NCI-H1105 (cell line): Measurements from ENCODE around the gene TANGO2.
"Not testable (repeated sequence)": the region's sequence is repeated elsewhere in the genome, so short reads cannot be mapped to it uniquely, and the experiment has no call there.

ENCODE experiments used
- DNase-seq: peaks from one replicate; lab custom pipeline; 2025; lab: John Stamatoyannopoulos, UW

Gene TANGO2

DNA sequence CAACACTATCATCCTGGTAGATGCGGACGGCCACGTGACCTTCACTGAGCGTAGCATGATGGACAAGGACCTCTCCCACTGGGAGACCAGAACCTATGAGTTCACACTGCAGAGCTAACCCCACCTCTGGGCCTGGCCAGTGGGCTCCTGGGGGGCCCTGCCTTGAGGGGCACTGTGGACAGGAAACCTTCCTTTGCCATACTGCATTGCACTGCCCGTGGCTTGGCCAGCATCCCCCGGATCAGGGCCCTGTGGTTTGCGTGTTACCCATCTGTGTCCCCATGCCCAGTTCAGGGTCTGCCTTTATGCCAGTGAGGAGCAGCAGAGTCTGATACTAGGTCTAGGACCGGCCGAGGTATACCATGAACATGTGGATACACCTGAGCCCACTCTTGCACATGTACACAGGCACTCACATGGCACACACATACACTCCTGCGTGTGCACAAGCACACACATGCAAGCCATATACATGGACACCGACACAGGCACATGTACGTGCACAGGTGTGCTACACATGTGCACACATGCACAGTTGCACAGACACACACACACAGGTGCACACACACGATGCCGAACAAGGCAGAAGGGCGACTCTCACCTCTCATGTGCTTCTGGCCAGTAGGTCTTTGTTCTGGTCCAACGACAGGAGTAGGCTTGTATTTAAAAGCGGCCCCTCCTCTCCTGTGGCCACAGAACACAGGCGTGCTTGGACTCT lies 43.8 kb downstream of the TANGO2 start:
- DNase-seq = no peak

DNA sequence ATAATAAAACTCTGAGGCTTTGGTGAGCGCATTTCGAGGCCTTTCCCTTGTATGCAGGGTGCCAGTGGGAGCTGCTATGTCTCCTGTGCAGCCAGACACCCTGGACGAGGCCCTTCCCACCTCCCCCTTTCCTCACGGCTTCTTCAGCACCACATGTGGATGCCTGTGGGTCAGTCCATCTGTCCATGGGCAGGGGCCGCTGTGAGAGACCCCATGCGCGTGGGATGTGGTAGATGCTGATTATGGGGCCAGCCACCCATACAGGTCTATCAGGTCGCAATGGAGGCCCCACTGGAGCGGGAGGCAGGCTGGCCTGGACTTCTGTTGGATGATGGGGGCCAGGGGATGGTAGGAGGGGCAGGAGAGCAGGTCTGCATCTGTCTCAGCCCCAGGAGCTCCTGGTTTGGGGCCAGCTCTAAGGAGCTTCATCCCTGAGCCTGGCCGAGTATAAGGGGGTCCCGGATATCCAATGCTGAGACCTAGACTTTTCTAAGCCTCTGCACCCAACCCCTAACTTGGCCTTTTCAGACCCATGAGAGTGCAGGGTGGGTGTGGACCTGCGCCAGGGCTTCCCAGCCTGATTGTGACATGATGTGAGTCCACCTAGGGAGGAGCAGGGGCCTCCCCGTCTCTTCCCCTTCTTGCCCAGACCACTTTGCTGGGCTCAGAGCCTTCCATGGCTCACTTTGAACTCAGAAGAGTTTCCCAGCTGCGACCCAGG lies 45.1 kb downstream of the TANGO2 start:
- no peak for DNase-seq

DNA sequence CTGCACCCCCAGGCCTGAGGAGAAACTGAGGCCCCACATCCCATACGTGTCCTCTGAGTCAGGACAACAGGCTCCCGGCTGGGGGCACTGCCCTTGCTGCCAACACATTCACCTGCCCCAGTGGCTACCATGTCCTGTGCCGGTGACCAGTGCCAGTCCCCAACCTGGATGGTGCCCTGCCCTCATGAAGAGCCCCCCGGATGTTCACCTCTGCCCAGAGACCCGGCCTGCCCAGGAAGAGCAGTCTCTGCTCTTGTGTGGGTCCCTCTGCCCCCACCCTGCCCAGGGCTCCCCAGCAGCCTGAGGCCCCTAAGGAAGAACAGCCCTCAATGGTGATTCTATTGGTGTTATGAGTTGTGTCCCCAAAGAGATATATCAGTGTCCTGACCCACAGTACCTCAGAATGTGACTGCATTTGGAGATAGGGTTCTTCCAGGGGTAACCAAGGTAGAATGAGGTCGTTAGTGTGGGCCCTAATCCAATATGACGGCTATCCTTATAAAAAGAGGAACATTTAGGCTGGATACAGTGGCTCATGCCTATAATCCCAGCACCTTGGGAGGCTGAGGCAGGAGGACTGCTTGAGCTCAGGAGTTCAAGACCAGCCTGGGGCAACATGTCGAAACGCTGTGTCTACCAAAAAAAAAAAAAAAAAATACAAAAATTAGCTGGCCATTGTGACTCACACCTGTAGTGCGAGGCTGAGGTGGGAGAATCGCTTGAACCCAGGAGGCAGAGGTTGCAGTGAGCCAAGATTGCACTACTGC lies 45.9 kb downstream of the TANGO2 start:
- DNase-seq = no peak

DNA sequence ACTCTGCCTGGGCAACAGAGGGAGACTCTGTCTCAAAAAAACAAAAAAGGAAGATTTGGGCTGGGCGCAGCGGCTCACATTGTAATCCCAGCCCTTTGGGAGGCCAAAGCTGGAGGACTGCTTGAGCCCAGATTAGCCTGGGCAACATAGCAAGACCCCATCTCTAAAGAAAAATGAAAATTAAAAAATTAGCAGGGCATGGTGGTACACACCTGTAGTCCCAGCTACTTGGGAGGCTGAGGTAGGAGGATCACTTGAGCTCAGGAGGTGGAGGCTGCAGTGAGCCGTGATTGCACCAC lies 46.4 kb downstream of the TANGO2 start:
- DNase-seq = not testable (repeated sequence)

DNA sequence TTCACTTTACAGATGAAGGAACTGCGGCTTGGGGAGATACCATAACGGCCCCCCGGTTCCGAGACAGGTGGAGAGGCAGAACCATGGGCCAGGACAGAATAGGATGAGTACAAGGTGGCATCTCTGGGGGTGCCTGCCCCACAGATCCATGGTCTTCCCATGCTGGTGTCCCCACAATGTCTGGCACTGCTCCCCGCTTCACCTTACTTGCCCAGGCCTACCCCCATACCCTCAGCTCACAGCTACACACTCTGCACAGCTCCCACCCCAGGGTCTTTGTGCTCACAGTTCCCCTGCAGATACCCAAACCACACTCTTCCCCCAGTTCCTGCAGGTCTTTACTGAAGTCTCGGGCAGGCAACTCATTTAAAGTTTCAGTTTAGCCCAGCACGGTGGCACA lies 47.7 kb downstream of the TANGO2 start:
- no peak for DNase-seq

DNA sequence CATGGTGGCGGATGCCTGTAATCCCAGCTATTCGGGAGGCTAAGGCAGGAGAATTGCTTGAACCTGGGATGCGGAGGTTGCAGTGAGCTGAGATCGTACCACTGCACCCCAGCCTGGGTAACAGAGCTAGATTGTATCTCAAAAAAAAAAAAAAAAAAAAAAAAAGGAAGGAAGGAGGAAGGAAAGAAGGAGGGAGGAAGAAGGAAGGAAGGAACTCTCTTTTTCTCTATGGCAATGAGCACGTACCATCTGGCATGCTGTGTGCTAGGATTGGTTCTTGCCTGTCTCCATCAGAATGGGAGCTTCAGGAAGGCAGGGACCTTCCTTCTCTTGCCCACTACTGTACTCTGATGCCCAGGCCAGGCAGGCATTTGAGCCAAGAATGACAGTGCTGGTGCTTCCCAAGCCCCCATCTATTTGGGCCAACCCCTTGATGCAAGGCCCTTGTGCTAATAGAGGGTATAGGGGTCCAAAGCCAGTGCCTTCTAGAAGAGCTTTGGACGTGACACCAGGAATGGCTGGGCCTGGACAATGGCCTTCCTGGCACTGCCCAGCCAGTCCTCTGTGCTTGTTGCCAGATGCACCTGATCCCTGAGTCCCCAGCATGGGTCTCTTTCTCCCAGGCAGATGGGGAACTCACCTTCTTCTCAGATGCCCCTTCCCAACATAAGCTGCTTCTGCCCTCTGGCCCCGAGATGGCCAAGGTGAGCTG lies 48.6 kb downstream of the TANGO2 start:
- no peak for DNase-seq

DNA sequence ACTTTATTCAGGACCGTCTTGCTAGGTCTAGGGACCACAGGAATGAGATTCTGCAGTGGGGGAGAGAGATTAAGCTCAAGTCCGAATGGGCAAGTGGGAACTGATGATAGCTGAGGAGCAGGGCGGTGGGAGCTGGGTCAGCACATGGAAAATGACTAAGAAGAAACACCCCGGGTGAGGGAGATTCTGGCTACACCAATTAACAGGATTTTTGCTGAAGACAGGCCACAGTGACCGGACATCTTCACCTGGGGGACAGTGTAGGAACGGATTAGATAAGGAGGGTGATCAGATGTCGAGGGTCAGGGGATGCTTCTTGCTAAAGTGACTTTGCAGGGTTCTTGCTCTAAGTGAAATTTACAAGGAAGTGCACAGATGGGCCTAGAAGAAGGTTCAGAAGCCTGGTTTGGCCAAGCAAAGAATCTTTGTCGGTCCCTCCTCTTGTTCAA lies 50.6 kb downstream of the TANGO2 start:
- DNase-seq = no peak

DNA sequence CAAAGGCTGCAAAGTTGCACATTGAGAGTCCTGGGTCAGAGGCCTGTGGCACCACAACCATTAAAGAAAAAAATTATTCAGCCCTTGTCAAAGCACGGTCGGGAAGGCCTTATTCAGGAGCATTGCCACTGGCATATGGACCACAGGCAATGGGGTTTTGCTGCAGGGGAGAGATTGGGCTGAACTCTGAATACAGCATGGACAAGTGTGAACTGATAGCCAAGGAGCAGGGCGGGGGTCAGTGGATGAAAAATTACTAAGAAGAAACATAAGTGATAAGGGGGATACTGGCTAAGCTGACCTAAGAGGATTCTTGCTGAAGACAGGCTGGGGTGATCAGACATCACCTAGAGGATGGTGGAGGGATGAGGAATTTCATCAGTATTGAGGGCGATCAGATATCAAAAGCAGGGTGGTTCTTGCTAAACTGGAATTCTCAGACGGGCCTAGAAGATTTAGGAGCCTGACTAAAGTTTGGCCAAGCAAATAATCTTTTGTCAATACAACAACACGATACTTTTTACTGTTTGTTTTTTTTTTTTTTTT lies 55.8 kb downstream of the TANGO2 start:
- no peak for DNase-seq

DNA sequence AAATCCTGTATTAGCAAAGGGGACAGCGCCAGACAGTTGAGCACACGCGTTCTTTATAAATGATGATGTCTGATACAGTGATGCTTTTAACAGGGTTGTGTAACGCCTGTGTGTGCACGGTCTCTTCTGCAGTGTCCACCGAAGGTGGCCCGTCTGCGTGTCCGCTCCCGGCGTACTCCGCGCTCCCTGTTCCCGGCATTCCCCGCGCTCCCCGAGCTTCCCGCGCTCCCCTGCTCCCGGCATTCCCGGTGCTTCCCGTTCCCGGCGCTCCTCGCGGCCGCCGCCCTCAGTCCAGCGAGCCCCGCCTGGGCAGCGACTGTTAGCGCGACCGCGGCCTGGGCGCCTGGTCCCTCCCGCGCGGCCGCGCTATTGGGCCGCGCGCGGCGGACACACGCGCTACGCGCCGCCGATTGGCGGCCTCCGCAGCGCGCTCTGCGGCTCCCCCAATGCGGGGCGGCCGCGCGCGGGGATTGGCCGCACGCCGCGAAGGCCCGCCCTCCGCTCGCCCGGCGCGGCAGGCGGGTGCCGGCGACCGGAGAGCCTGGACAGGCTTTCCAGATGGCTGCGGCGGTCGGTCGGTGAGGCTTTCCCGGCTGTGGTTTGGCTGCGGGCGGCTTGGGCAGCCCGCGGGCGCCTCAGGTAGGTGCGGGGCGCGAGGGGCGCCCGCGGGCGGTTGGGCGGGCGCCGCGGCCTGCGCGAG lies 59.0 kb downstream of the TANGO2 start, which contains the start of gene DGCR8:
TSS of gene DGCR8 (plus strand) at position 497 of the 700 bp plus-strand sequence. CDS start 5,723 bp downstream, outside the sequence.
- peak; percentile 93 for DNase-seq

DNA sequence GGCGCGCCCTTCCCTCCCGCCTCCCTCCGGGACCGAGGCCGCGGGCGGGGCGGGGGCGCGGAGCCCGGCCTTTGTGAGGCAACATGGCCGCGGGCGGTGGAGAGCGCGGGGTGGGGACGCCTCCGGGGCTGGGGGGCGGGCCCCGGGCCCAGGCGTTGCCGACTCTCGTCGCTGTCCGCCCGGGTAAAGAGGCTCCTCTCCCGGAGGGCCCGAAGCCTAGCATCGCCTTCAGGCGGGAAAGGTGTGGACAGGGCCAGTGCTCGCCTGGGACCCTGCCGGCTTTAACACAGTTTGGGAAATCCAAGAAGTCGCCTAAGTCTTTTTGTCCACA lies 59.5 kb downstream of the TANGO2 start:
- DNase-seq = peak; percentile 30

DNA sequence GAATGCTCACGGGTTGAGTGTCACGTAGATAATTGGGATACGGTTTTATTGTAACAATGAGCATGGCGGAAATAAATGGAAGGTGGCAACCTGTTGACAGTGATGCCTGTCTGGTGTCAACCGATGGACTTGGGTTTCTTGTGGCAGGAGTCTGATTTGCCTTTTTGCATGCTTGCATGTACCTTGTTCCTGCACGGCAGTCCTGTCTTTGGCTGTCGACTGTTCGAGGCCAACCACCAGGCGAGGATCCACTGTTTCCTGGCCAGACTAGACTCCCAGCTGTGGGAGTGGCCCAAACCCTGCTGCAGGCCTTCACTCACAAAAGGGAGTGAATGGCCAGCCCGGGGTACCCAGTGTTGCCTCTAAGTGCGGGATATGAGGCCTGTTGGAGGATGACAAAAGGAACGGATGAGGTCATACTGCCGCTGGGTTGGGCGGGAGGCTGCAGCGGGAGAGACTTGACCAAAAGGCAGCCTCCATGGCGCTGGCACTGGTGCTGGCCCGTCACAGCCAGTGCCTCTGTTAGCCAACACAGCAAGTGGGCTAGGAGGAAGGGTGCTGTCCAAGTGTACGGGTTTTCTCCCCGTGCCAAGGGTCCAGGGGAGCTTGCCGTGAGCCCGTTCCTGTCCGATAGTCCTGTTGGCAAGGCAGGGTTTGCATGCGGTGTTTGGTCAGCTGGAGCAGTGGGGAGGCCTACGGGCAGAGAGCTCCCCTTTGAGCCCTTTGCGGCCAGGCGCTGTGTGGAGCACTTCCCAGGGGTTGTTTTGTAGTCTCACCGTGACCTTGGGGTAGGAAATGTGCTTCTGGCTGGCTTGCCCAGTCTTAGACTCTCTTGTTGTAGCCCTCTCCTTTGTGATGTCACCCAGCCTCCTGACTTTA lies 60.1 kb downstream of the TANGO2 start:
- DNase-seq = no peak

DNA sequence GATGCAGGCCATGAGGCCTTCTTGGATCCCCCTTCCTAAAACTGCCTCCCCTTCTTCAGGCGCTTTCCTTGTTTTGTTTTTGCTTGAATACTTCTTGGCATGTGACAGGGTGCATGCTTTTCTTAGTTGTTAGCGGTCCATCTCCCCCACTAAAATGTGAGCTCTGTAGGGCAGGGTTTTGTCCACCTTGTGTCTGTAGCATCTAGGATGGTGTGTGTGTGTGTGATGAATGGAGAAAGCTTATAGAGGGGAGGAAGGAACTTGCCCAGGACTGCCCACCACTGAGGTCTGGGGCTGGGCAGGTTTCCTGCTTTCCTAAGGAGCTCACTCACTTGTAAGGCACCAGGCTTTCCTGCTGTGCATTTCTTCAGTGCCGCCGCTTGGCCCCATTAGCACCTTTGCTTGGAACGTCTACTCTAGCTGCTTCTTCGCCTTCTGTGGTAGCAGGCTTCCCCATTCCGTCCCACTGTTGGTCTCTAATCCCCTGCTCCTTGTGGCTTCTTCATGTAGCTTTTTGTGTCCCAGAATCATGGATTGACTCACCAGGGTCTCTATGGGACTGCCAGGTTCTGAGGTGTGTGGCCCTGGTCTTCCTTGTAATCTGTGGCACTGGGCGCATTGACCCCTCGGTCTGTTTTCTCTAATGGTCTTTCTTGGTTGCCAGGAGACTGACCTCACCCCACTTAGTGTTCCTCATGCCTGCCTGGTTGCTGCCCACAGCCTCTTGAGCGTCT lies 62.4 kb downstream of the TANGO2 start:
- DNase-seq = no peak

DNA sequence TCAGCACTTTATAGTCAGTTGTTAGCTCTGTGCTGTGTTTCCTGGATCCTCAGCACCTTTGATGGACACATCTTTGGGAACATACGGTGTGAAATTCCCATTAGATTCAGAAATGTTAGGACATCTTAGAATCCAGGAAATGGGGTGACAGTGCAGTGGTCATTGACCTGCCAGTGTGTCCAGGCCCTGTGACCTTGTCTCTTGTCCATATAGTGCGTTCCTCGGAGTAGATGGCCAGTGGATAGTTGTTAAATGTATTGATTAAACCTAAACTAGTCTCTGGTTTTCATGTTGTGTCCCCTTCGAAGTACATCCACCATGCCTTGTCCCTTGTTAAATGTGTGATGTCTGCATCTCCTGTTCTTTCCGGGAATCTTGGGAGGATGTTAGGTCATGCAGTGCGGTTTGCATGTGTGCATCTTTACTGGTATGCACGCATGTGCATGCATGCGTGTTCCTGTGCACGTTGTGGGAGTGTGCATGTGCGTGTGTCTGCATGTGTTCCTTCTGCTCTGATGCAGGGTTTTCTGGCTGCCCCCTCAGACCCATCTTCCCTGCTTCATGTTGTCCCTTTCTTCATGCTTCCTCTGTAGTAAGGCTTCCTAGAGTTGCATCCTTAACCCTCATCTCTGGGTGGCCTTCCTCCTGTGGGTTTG lies 63.1 kb downstream of the TANGO2 start:
- no peak for DNase-seq

DNA sequence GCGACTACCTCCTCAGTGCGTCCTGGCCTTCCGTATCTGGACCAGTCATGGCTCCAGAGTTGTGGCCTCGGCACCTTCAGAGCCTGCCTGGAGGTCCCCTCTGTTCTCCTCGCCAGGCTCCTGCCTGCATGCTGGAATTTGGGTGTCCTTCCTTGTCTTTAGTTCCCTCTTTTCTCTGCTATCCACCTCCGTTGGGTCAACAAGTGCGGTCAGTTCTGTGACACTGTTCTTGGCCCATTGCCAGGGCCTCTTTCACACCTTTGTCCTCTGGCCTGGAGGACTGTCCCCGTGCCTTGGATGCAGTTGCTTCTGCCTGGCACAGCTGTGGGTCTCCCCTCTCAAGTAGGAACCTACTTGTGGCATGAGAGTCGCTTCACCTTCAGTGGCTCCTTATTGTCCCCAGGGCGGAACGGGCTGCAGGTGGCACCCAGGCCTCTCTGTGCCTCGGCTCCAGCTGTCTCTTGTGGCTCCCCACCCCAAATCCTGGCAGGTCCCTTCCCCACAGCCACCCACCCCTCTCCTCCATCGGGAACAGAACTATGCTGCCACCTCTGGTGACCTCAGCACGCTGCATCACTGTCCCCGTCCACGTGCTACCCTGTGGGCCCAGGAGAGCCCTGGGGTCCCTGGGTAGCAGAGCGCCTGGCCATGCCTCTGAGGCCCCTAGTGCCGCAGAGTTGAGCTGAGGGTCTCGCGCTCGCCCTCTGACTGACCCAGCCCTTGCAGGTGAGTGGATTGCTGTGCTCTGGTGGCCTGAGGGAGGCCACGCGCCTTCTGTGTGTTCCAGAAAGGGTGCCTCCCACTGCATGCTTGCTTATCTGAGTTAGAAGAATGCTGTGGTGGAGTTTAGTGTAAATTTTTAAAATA lies 63.9 kb downstream of the TANGO2 start:
- no peak for DNase-seq

DNA sequence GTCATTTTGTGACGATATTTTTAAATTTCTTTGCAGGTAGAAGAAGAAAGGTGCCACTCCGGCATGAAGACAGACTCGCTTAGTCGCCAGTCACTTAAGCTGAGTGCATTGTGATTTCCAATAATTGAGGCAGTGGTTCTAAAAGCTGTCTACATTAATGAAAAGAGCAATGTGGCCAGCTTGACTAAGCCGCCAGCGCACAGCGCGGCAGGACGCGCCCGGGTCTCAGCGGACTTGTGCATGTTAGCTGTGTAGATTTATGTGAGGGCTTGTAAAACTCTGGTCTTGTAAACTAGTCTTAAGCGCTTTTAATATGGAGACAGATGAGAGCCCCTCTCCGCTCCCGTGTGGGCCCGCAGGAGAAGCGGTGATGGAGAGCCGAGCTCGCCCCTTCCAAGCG lies 64.7 kb downstream of the TANGO2 start:
- DNase-seq = no peak

DNA sequence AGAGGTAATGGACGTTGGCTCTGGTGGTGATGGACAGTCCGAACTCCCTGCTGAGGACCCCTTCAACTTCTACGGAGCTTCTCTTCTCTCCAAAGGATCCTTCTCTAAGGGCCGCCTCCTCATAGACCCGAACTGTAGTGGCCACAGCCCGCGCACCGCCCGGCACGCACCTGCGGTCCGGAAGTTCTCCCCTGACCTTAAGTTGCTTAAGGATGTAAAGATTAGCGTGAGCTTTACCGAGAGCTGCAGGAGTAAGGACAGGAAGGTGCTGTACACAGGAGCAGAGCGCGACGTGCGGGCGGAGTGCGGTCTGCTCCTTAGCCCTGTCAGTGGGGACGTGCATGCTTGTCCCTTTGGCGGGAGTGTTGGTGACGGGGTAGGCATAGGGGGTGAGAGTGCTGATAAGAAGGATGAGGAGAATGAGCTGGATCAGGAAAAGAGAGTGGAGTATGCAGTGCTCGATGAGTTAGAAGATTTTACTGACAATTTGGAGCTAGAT lies 65.2 kb downstream of the TANGO2 start:
- DNase-seq = no peak

DNA sequence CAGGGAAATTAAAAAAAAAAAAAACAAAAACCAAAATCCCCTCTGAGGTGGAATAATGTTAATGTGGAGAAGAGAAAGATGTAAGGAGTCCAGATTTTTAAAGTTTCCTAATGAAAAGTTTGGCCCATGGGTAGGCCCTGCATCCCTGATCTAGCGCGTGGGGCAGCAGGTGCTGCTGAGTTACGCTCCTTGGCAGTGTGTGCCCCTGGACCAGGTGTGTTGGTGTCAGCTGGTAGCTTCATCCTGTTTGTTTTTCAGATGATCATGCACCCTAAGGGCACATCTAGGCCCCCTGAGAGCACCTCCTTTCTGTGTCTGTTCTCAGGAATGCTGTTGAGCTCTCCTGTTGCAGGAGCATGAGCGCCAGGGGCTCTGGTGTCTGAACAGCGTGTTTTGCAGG lies 65.9 kb downstream of the TANGO2 start:
- DNase-seq = no peak
